HG03469 (cell line): Measurements from ENCODE around the gene C6orf163.

Experiments
- ATAC-seq: cut with Tn5 transposase; IDR thresholded peaks from one replicate; pipeline ENCODE4 v1.9.1; 2021; ENCODE audit warnings: mild to moderate bottlenecking, moderate library complexity, moderate number of reproducible peaks; ENCODE audit not compliant: unreplicated experiment

C6orf163 gene

GRCh38 chr6:87351583-87351982, 7.0 kb downstream of the C6orf163 start:
- ATAC-seq: no peak

- ATAC-seq: no peak
Measured at GRCh38 chr6:87356181-87356580, 11.6 kb downstream of the C6orf163 start.

- ATAC-seq: no peak
Measured at GRCh38 chr6:87357479-87358196, 13.0 kb downstream of the C6orf163 start.

- ATAC-seq: no peak
Measured at GRCh38 chr6:87364602-87365252, 20.1 kb downstream of the C6orf163 start.

- ATAC-seq: no peak
Measured at GRCh38 chr6:87366072-87366827, 21.6 kb downstream of the C6orf163 start.

- no peak for ATAC-seq
Measured at GRCh38 chr6:87366899-87367298, 22.3 kb downstream of the C6orf163 start.

- no peak for ATAC-seq
Measured at GRCh38 chr6:87373377-87373776, 28.8 kb downstream of the C6orf163 start.

GRCh38 chr6:87375315-87375714, 30.7 kb downstream of the C6orf163 start:
- no peak for ATAC-seq

GRCh38 chr6:87376643-87377042, 32.0 kb downstream of the C6orf163 start:
- no peak for ATAC-seq

- ATAC-seq: no peak
Measured at GRCh38 chr6:87378947-87379346, 34.3 kb downstream of the C6orf163 start.

- ATAC-seq: no peak
Measured at GRCh38 chr6:87382861-87383260, 38.2 kb downstream of the C6orf163 start.

- no peak for ATAC-seq
Measured at GRCh38 chr6:87384038-87384437, 39.4 kb downstream of the C6orf163 start.

GRCh38 chr6:87384449-87384848, 39.8 kb downstream of the C6orf163 start:
- no peak for ATAC-seq

GRCh38 chr6:87391334-87391733, 46.7 kb downstream of the C6orf163 start:
- ATAC-seq: no peak

GRCh38 chr6:87393026-87393622, 48.5 kb downstream of the C6orf163 start:
- peak; percentile 57 for ATAC-seq

GRCh38 chr6:87395431-87395830, 50.8 kb downstream of the C6orf163 start:
- ATAC-seq: no peak

- ATAC-seq: peak; percentile 77
Measured at GRCh38 chr6:87396595-87397392, 52.2 kb downstream of the C6orf163 start.

- ATAC-seq: no peak
Measured at GRCh38 chr6:87397656-87398055, 53.0 kb downstream of the C6orf163 start.

GRCh38 chr6:87401832-87402231, 57.2 kb downstream of the C6orf163 start:
- ATAC-seq: no peak

GRCh38 chr6:87407561-87407900, 62.9 kb downstream of the C6orf163 start:
- ATAC-seq: no peak
